Thoracic aorta (tissue), 2 donors: ENCODE measurements around the gene IRF3. TPM values are rescaled to one million over a fixed set of nuclear protein-coding genes. Genes with fewer than 3 reads are reported as not detected.
"Not testable (repeated sequence)": the region's sequence is repeated elsewhere in the genome, so short reads cannot be mapped to it uniquely, and the experiment has no call there.

Source experiments
- ATAC-seq: fragments of 150-250 bp; one replicate; pipeline ENCODE4 v1.8.0; 2017; ENCODE audit warnings: low read depth; ENCODE audit not compliant: insufficient number of reproducible peaks, low FRiP score
- DNase-seq: peaks from one replicate; pipeline ENCODE4 v3.0.0-alpha.2; 2020; ENCODE audit warnings: low spot score
- H3K27ac ChIP-seq, 2 donors: fragments of 200-600 bp; sonication (generic); 1 replicate in 1 of 2; 2 replicates in 1 of 2; pipeline ENCODE4 v1.5.1; 2016; ENCODE audit warnings: mild to moderate bottlenecking in 2 of 2, moderate library complexity in 2 of 2
- H3K27me3 ChIP-seq: fragments of 200-600 bp; sonication (generic); replicated peaks from 2 replicates; pipeline ENCODE4 v1.6.0; 2016; ENCODE audit warnings: mild to moderate bottlenecking; ENCODE audit not compliant: insufficient read depth
- H3K36me3 ChIP-seq: fragments of 200-600 bp; sonication (generic); one replicate; pipeline ENCODE4 v1.5.1; 2016
- H3K4me1 ChIP-seq, 2 donors: fragments of 200-600 bp; sonication (generic); 1 replicate in 1 of 2; 2 replicates in 1 of 2; pipeline versions ENCODE4 v1.5.1 to v1.6.0; 2016; ENCODE audit warnings: low read depth in 2 of 2, mild to moderate bottlenecking in 1 of 2; ENCODE audit not compliant: control insufficient read depth in 1 of 2
- H3K4me3 ChIP-seq: fragments of 200-600 bp; sonication (generic); 2 replicates; pipeline ENCODE4 v1.5.1; 2016; ENCODE audit warnings: mild to moderate bottlenecking
- H3K9me3 ChIP-seq: fragments of 200-600 bp; sonication (generic); 2 replicates; pipeline ENCODE4 v1.5.1; 2016
- total RNA-seq, 2 donors: library from RNA; depleted of rRNA; stranded (reverse); fragments of >200 nt; gene quantifications; one replicate each; pipeline versions ENCODE4 v1.1.0 to v1.2.3, GENCODE V29; 2016
- TF ChIP-seq, protein P1 (sequence below): fragments of 200-600 bp; sonication (generic); IDR thresholded peaks from one replicate; pipeline ENCODE4 v1.5.1; 2019; ENCODE audit warnings: antibody characterized with exemption

The IRF3 gene
- total RNA-seq, 2 donors from 2014 or later = 33.2 to 52.9 TPM

DNA sequence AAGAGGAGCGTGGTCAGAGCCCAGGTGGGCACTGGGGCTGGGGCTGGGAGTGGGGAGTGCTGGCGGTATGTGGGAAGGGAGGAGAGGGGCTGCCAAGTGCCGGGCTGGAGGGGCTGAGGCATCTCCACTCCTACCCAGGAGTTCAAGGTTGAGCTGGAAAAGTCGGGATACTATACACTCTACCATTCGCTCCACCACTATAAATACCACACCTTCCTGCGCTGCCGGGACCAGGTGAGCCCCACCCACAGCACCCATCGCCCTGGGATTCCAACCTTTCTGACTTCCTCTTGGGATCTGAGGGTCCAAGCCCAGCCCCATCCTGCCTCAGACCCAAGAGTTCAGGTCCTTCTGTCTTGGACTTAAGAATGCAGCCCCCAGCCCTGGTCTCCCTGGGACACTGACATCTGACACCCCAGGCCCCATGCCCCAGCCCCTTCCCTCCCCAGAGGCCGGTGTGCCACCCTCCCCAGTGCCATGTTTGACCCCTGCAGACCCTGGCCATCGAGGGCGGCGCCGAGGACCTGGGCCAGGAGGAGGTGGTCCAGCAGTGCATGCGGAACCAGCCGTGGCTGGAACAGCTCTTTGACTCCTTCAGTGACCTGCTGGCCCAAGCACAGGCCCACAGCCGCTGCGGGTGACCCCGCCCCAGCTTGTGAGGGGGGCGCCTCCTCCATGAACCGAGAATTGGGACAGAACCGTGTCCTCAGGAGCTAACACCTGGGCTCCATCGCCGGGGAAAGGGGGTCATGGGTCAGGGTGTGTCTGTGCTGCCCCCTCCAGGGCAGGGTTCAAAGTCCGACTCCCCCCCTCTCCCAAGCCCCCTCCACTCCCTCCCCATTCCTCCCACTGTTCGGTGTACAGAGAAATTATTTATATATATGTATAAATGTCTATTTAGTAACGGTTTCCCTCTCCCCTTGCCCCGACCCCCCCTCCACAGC lies 40.4 kb downstream of the IRF3 start:
- H3K27ac ChIP-seq = no peak overlapping the region
- DNase-seq (no peak), ATAC-seq (no peak)
- TF ChIP-seq, protein P1, sequence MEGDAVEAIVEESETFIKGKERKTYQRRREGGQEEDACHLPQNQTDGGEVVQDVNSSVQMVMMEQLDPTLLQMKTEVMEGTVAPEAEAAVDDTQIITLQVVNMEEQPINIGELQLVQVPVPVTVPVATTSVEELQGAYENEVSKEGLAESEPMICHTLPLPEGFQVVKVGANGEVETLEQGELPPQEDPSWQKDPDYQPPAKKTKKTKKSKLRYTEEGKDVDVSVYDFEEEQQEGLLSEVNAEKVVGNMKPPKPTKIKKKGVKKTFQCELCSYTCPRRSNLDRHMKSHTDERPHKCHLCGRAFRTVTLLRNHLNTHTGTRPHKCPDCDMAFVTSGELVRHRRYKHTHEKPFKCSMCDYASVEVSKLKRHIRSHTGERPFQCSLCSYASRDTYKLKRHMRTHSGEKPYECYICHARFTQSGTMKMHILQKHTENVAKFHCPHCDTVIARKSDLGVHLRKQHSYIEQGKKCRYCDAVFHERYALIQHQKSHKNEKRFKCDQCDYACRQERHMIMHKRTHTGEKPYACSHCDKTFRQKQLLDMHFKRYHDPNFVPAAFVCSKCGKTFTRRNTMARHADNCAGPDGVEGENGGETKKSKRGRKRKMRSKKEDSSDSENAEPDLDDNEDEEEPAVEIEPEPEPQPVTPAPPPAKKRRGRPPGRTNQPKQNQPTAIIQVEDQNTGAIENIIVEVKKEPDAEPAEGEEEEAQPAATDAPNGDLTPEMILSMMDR = no peak
- H3K4me3 ChIP-seq = no peak overlapping the region
- H3K36me3 ChIP-seq = peaks cover 30% of the 10 kb centered on the region
- peaks cover 0 to 8% of the 10 kb centered on the region in 2 donors for H3K4me1 ChIP-seq
- no peaks in the 10 kb centered on the region for H3K27me3 ChIP-seq
- no peaks in the 10 kb centered on the region for H3K9me3 ChIP-seq

- not testable (repeated sequence) for H3K27me3 ChIP-seq, H3K4me1 ChIP-seq, H3K9me3 ChIP-seq, H3K27ac ChIP-seq, H3K4me3 ChIP-seq, DNase-seq, ATAC-seq
- peaks cover 51% of the 10 kb centered on the region for H3K36me3 ChIP-seq
These were observed 47.8 kb downstream of the IRF3 start for GRCh38 chr19:49617860-49618259.

DNA sequence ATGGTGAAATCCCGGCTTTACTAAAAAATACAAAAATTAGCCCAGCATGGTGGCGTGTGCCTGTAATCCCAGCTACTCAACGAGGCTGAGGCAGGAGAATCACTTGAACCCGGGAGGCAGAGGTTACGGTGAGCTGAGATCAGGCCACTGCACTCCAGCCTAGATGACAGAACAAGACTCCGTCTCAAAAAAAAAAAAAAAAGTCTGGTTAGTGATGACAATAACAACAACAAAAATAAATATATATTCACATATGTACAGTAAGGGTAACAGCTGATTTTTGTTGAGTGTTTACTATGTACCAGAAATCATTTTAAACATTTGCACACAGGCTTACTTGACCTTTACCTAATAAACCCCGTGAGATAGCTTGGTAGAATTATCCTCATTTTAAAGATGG lies 48.7 kb downstream of the IRF3 start:
- Histone ChIP-seq H3K4me3 (no peak overlapping the region), H3K36me3 (peaks cover 46% of the 10 kb centered on the region), H3K4me1 (peaks cover 0 to 3% of the 10 kb centered on the region in 2 donors), H3K27ac (no peak overlapping the region), H3K27me3 (no peaks in the 10 kb centered on the region), H3K9me3 (no peaks in the 10 kb centered on the region)
- TF ChIP-seq, protein P1 = no peak
- DNase-seq = no peak
- no peak for ATAC-seq

GRCh38 chr19:49616532-49616931 lies 49.1 kb downstream of the IRF3 start:
- no peak for ATAC-seq
- Histone ChIP-seq H3K4me1 (peaks cover 0 to 3% of the 10 kb centered on the region in 2 donors), H3K27ac (no peak overlapping the region), H3K9me3 (no peaks in the 10 kb centered on the region), H3K36me3 (peaks cover 43% of the 10 kb centered on the region), H3K27me3 (no peaks in the 10 kb centered on the region), H3K4me3 (no peak overlapping the region)
- TF ChIP-seq, protein P1 = no peak
- DNase-seq = no peak

GRCh38 chr19:49615861-49616260 lies 49.8 kb downstream of the IRF3 start:
- no peak overlapping the region for H3K27ac ChIP-seq
- H3K4me1 ChIP-seq = peaks cover 0 to 3% of the 10 kb centered on the region in 2 donors
- H3K27me3 ChIP-seq = no peaks in the 10 kb centered on the region
- no peak for DNase-seq
- no peaks in the 10 kb centered on the region for H3K9me3 ChIP-seq
- H3K4me3 ChIP-seq = no peak overlapping the region
- no peak for ATAC-seq
- TF ChIP-seq, protein P1 = no peak
- peaks cover 48% of the 10 kb centered on the region for H3K36me3 ChIP-seq
